ENCODE measurements around the gene CNTN5. TPM values are rescaled to one million over a fixed set of nuclear protein-coding genes. Genes with fewer than 3 reads are reported as not detected.

CNTN5 gene
- total RNA-seq, 4 donors from 2014 or later = not detected

DNA sequence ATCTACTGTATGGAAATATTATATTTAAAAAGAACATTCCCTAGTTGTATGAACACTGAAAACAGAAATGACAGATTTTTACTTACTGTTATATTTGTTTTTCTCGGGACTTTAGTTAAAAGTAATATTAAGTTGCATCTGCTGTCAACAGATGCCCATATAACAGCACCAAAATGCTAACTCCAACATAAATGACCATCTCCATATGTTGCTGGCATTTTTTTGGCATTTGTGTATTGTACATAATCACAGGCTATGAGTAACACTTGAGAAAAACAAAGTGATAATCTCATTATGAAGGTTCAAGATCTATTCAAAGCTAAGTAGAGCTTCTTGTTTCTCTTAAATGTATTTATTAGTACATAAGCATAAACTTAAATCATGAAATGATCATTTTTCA, 172.0 kb downstream of the CNTN5 start:
- TF ChIP-seq, protein P1, sequence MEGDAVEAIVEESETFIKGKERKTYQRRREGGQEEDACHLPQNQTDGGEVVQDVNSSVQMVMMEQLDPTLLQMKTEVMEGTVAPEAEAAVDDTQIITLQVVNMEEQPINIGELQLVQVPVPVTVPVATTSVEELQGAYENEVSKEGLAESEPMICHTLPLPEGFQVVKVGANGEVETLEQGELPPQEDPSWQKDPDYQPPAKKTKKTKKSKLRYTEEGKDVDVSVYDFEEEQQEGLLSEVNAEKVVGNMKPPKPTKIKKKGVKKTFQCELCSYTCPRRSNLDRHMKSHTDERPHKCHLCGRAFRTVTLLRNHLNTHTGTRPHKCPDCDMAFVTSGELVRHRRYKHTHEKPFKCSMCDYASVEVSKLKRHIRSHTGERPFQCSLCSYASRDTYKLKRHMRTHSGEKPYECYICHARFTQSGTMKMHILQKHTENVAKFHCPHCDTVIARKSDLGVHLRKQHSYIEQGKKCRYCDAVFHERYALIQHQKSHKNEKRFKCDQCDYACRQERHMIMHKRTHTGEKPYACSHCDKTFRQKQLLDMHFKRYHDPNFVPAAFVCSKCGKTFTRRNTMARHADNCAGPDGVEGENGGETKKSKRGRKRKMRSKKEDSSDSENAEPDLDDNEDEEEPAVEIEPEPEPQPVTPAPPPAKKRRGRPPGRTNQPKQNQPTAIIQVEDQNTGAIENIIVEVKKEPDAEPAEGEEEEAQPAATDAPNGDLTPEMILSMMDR (IDR thresholded peaks at IDR 0.05) = no peak
- DNase-seq (ENCODE audit: low spot score) (no peak), ATAC-seq (ENCODE audit: low FRiP score) (no peak)

DNA sequence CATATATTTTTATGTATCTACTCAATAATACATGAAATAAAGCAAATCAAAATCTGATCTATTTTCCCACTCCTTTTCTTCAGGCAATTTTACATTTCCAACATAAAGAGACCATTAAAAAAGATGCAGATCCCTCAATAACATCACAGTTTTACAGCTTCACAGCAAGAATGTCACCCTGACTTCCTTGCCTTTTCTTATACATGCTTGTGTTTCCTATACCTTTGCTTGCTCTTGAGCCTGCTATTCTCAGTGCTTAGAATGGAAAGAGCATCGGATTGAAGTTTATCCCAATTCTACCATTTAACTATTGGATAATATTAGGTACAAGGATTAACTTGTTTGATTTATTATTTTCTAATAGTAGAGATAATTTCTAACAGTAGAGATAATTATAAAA, 176.7 kb downstream of the CNTN5 start:
- TF ChIP-seq, protein P1 (IDR thresholded peaks at IDR 0.05) = no peak
- no peak for DNase-seq (ENCODE audit: low spot score)
- no peak for ATAC-seq (ENCODE audit: low FRiP score)

DNA sequence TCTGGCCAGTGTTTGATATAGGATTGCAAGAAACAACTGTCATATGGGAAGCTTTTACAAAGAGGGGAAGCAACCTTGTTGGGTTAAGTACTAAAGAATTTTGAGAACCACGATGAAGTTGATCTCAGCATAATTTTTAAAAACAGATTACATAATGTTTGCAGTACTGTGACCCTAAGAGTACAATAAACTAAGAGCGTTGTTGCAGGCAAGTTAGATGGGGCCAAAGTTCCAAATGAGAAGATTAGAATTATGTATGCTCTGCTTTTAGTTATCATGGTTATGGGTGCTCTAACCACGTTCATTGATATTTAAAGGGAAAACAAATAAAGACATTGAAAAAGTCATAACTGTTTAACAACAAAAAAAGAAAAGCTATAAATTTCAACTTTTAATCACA, 177.5 kb downstream of the CNTN5 start:
- ATAC-seq (ENCODE audit: low FRiP score) (no peak), DNase-seq (ENCODE audit: low spot score) (no peak)
- TF ChIP-seq, protein P1 (IDR thresholded peaks at IDR 0.05) = no peak

DNA sequence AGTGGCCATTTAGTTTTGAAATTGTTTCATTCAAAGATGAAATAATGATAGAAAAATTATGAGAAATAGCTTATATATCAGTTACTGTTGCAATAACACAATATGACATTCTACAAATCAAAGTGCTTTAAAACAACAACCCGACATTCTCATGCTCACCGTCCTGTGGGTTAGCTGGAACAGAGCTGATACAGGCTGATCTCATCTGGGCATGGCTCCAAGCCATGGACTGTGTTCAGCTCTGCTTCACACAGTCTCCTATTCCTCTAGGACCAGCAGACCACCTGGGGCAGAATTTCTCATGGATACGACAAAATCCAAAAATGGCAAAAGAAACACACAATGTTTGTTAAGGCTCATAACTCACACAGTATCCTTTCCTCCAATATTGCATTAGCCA, 178.6 kb downstream of the CNTN5 start:
- ATAC-seq (ENCODE audit: low FRiP score) (no peak), DNase-seq (ENCODE audit: low spot score) (no peak)
- TF ChIP-seq, protein P1 (IDR thresholded peaks at IDR 0.05) = no peak

DNA sequence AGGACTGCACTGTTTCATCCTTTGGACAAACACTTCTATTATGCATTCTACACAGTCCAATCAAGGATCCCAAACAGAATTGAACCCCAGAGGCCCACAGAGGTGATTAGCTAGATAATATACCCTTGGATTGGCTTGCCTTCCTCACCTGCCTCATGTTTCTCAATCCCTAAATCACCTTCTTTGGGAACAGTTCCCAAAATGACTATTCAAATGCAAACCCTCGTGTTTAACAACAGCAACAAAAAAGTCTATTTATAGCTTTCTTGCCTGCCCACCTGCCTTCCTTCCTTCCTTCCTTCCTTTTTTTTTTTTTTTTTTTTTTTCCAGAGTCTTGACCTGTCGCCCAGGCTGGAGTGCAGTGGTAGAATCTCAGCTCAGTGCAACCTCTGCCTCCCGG, 180.0 kb downstream of the CNTN5 start:
- TF ChIP-seq, protein P1 (IDR thresholded peaks at IDR 0.05) = no peak
- no peak for ATAC-seq (ENCODE audit: low FRiP score)
- DNase-seq (ENCODE audit: low spot score) = no peak

DNA sequence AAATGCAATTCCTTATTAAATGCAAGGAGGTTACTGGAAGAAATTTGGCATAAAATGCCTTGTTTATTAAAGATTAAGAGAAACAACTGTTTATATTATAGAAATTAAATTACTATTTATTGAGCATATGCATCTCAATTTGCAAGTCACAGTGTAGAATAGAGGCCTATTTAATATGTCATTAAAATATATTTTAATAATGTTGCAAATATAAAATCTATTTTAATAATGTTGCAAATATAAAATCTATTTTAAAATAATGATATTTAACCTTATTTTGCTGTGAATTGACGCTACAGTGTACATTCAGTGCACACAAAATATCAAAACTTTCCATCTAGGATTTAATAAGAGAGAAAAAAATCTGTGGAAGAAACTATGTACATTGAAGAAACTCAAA, 188.1 kb downstream of the CNTN5 start:
- TF ChIP-seq, protein P1 (IDR thresholded peaks at IDR 0.05) = no peak
- ATAC-seq (ENCODE audit: low FRiP score) = no peak
- no peak for DNase-seq (ENCODE audit: low spot score)

DNA sequence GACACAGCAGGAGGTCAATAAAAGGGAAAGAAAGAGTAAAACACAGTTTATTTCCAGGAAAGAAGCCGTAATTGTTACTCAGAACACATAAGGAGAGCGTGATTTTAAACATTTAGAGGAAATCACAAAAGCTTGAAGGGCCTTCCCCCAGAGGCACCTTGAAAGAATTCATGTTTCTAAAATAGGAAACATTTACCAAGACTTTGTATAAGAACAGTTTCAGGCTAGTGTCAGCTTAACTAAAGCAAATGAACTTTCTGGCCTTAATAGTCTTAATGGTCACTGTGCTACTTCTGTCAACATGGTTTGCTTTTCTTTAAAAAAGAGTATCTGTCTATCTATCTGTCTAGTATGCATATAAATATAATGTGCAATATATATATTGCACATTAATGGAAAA, 208.8 kb downstream of the CNTN5 start:
- DNase-seq (ENCODE audit: low spot score) (no peak), ATAC-seq (ENCODE audit: low FRiP score) (no peak)
- TF ChIP-seq, protein P1 (IDR thresholded peaks at IDR 0.05) = no peak
